Fibroblast of skin of right biceps (primary cell): ENCODE measurements around the gene CEMP1.
"Not testable (repeated sequence)": the region's sequence is repeated elsewhere in the genome, so short reads cannot be mapped to it uniquely, and the experiment has no call there.

Experiments
- DNase-seq: peaks from one replicate; pipeline ENCODE4 v3.0.0-alpha.2; 2013

The CEMP1 gene

GRCh38 chr16:2534335-2534734 is 3.1 kb upstream of the CEMP1 start:
- DNase-seq: not testable (repeated sequence)

- no peak for DNase-seq
Measured at GRCh38 chr16:2533912-2534311, 2.7 kb upstream of the CEMP1 start.

- DNase-seq: not testable (repeated sequence)
Measured at GRCh38 chr16:2533142-2533755, 2.0 kb upstream of the CEMP1 start.

GRCh38 chr16:2532494-2533141 is 1.4 kb upstream of the CEMP1 start:
- DNase-seq: peak; percentile 38

- DNase-seq: peak; percentile 97
Measured at GRCh38 chr16:2531696-2532493, 687 bp upstream of the CEMP1 start.

GRCh38 chr16:2530629-2531318 is 434 bp downstream of the CEMP1 start:
- no peak for DNase-seq

- DNase-seq: no peak
Measured at GRCh38 chr16:2529961-2530628, 1.1 kb downstream of the CEMP1 start.

GRCh38 chr16:2529061-2529931 is 1.9 kb downstream of the CEMP1 start:
- no peak for DNase-seq

- no peak for DNase-seq
Measured at GRCh38 chr16:2528161-2529060, 2.8 kb downstream of the CEMP1 start.

GRCh38 chr16:2527784-2528100 is 3.5 kb downstream of the CEMP1 start:
- no peak for DNase-seq

GRCh38 chr16:2527071-2527783 is 4.0 kb downstream of the CEMP1 start:
- DNase-seq: no peak

- DNase-seq: no peak
Measured at GRCh38 chr16:2526135-2526534, 5.1 kb downstream of the CEMP1 start.

GRCh38 chr16:2524339-2524938 is 6.8 kb downstream of the CEMP1 start:
- DNase-seq: no peak

- DNase-seq: no peak
Measured at GRCh38 chr16:2523801-2524231, 7.4 kb downstream of the CEMP1 start.

- DNase-seq: no peak
Measured at GRCh38 chr16:2520784-2521531, 10.2 kb downstream of the CEMP1 start.

GRCh38 chr16:2520097-2520783 is 11.0 kb downstream of the CEMP1 start, which contains the start of gene AMDHD2:
AMDHD2 (plus strand) TSS chr16:2520371; CDS start chr16:2520459, 88 bp downstream.
- peak; percentile 92 for DNase-seq

- no peak for DNase-seq
Measured at GRCh38 chr16:2519711-2520080, 11.5 kb downstream of the CEMP1 start.
